Measurements from ENCODE around the gene HAUS3. TPM values are rescaled to one million over a fixed set of nuclear protein-coding genes. Genes with fewer than 3 reads are reported as not detected.

Gene HAUS3
- total RNA-seq, 1 experiment from 2014 or later = 18.0 TPM

DNA sequence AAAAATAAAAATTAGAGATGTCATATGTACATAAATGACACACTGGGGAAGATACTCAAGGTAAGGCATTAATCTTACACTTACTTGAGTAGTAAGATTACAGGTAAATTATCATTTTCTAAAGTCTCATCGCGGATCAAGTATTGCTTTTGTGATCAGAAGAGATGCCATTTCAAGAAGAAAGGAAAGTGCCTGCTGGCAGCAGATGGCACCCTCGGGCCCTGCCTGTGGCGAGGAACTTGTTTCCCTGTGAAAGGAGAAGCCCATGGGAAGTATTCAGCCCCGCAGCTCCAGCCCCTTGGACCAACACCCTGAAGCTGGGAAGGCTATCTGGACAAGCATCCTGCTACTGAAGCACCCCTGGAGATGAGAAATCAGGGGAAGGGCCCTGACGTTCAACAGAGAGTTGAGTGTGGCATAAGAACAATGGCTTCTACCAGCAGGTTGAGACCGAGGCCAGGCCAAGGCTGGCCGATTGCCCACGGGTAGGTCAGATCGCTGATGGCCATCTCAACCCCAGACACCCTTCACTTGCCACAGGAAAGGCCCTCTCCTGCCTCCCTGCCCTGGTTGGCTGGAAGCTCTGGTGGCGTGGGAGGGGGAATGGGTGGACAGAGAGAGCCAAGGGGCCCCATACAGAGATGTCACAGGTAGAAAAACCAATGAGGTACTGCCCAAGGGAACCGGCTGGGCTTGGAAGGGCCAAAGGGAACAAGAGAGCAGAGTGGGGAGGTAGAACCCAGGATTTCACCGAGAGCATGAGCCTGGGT lies 38.8 kb upstream of the HAUS3 start:
- Histone ChIP-seq H3K18ac (ENCODE audit: insufficient read length, low read depth, low read length) (no peak overlapping the region), H3K56ac (ENCODE audit: insufficient read length, low read depth, low read length) (no peak overlapping the region), H3K9me3 (ENCODE audit: control insufficient read depth, low read depth, low read length) (no peaks in the 10 kb centered on the region), H3K27ac (ENCODE audit: insufficient read length, low read depth, low read length) (no peak overlapping the region), H3K4me1 (ENCODE audit: insufficient read depth, low read length) (no peaks in the 10 kb centered on the region), H2BK120ac (ENCODE audit: low read depth, low read length, poor library complexity, severe bottlenecking) (no peak overlapping the region), H3T11ph (ENCODE audit: low read length) (no peak overlapping the region), H3K9ac (ENCODE audit: extremely low read depth, insufficient read length, low read length) (no peak overlapping the region), H2BK12ac (ENCODE audit: insufficient read length, low read depth, low read length) (no peak overlapping the region), H3K23ac (ENCODE audit: insufficient read length, low read depth, low read length) (no peak overlapping the region), H3K4ac (ENCODE audit: low read depth, low read length) (no peak overlapping the region), H4K20me1 (ENCODE audit: control insufficient read depth, insufficient read depth, insufficient read length) (no peaks in the 10 kb centered on the region), H3K23me2 (ENCODE audit: insufficient read length, low read depth, low read length, poor library complexity, severe bottlenecking) (no peaks in the 10 kb centered on the region), H2BK15ac (ENCODE audit: low read depth, low read length) (no peak overlapping the region; the same call in 1 of the 2 replicates), H2AK5ac (ENCODE audit: insufficient read length, low read length) (no peak overlapping the region), H4K8ac (replicated peaks; ENCODE audit: insufficient read length, low read depth, low read length) (no peak overlapping the region), H4K5ac (ENCODE audit: insufficient read length, low read depth, low read length) (no peak overlapping the region), H4K91ac (ENCODE audit: insufficient read length, low read depth, low read length) (no peak overlapping the region), H3K27me3 (ENCODE audit: insufficient read depth, low read length) (no peaks in the 10 kb centered on the region), H2BK5ac (ENCODE audit: insufficient read length, low read length) (no peak overlapping the region), H3K14ac (ENCODE audit: insufficient read depth, low read length) (no peak overlapping the region), H3K4me2 (ENCODE audit: insufficient read depth, insufficient read length, low read length) (no peak overlapping the region), H3K79me1 (ENCODE audit: insufficient read depth, low read depth, low read length, poor library complexity, severe bottlenecking) (no peaks in the 10 kb centered on the region), H2BK20ac (ENCODE audit: low read depth, low read length, poor library complexity, severe bottlenecking) (no peak overlapping the region), H2AFZ (ENCODE audit: low read length) (no peak overlapping the region), H3K79me2 (ENCODE audit: insufficient read depth, low read length) (no peaks in the 10 kb centered on the region)
- no peaks in the 10 kb centered on the region; a peak in 1 of 7 replicates for H3K36me3 Mint-ChIP-seq (ENCODE audit: insufficient read depth in 1 of 3, low read depth in 3 of 3)
- H3K27me3 Mint-ChIP-seq (ENCODE audit: low read depth) = peaks cover 3% of the 10 kb centered on the region
- H3K27ac Mint-ChIP-seq = no peak overlapping the region
- DNase-seq = no peak
- no CpG with 5 or more reads among the region's 13 CpGs for WGBS (ENCODE audit: extremely low coverage, insufficient read length, low lambda C conversion rate)
- H3K4me3 Mint-ChIP-seq = no peak overlapping the region
- no peaks in the 10 kb centered on the region for H3K9me3 Mint-ChIP-seq
- H3K4me1 Mint-ChIP-seq = no peaks in the 10 kb centered on the region; a peak in 1 of 4 replicates
- TF ChIP-seq, protein P1, sequence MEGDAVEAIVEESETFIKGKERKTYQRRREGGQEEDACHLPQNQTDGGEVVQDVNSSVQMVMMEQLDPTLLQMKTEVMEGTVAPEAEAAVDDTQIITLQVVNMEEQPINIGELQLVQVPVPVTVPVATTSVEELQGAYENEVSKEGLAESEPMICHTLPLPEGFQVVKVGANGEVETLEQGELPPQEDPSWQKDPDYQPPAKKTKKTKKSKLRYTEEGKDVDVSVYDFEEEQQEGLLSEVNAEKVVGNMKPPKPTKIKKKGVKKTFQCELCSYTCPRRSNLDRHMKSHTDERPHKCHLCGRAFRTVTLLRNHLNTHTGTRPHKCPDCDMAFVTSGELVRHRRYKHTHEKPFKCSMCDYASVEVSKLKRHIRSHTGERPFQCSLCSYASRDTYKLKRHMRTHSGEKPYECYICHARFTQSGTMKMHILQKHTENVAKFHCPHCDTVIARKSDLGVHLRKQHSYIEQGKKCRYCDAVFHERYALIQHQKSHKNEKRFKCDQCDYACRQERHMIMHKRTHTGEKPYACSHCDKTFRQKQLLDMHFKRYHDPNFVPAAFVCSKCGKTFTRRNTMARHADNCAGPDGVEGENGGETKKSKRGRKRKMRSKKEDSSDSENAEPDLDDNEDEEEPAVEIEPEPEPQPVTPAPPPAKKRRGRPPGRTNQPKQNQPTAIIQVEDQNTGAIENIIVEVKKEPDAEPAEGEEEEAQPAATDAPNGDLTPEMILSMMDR (conservative IDR thresholded peaks at IDR 0.05) = no peak
